Measurements from ENCODE around the gene ENDOG.

DNA sequence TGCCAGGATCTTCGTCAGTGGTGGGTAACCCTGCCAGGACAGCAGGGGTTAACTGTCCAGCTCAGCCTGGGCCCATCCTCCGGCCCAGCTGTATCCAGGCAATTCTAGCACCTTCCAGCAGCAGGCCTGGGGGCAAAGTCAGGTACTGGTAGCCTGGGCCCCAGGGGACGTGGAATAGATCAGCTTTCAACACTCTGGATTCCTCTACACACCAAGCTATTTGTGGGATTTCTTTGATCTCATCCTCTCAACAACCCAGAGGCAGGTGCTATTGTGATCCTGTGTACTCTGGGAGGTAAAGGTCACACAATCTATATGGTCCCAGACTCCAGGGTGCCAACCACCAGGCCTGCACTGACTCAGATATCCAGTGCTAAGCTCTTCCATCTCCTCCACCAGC, 20.0 kb downstream of the ENDOG start:
- no peak for TF ChIP-seq CTCF (IDR thresholded peaks at IDR 0.05)
- no peak for TF ChIP-seq POLR2A (IDR thresholded peaks at IDR 0.05)
